Activated T-helper 1 cell treated with Interleukin-2 at 50 U/mL for 16 hours (primary cell): Measurements from ENCODE around the gene NDP.

ENCODE experiments used
- DNase-seq: peaks from one replicate; pipeline ENCODE4 v3.0.0-alpha.2; 2020; ENCODE audit warnings: low read depth

NDP gene

DNA sequence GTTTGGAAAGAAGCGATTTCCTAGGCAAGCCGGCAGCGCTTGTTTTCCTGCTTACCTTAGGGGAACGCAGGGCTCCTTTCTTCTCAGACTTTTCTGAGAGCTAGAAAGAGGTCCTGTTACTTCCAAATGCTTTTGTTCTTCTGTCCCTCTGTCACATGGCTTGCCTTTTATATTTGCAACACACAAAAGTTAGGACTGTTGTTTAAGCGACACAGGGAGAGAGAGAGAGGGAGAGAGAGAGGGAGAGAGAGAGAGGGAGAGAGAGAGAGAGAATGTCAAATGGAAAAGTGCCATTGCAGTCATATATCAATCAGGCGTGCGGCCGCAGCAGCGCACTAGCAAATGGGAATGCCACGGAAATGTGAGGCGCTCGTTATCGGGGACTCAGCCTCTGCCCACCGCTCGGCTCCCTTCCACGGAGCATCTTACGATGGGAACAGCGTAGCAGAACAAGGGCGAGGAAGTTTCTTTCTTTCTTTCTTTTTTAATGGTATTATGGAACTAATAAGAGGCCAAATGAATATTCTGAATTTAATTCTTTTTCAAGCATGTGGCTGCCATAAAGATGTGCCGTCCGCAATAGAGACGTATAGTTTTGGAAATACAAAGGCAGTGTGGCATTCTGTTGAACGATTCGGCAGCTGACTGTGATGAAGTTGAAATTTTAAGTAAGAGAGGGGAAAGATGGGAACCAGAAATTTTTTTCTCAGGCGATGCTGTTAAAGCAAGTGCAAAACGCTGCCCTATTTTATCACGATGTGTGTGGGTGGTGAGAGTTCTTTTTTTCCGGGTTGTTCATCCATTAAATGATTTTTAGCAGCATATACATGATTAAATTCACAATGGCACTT, at the start of gene NDP:
Gene NDP (minus strand): TSS at position 142 of the 851 bp plus-strand sequence. CDS start 14,745 bp downstream, outside the sequence.
- no peak for DNase-seq

- no peak for DNase-seq
Measured at GRCh38 chrX:44022964-44023363, 49.8 kb upstream of the NDP start.

GRCh38 chrX:44020693-44021092, 47.5 kb upstream of the NDP start:
- no peak for DNase-seq

DNA sequence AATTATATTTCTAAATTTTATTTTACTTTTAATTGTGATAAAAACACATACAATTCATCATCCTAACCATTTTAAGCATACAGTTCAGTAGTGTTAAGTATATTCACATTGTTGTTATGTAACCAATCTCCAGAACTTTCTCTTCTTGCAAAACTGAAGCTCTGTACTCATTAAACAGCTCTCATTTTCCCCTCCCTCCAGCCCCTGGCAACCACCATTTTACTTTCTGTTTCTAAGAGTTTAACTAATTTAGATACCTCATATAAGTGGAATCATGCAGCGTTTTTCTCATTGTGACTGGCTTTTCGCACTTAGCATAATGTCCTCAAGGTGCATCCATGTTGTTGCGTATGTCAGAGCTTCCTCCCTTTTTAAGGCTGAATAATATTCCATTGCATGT, 46.7 kb upstream of the NDP start:
- DNase-seq, result no peak

DNA sequence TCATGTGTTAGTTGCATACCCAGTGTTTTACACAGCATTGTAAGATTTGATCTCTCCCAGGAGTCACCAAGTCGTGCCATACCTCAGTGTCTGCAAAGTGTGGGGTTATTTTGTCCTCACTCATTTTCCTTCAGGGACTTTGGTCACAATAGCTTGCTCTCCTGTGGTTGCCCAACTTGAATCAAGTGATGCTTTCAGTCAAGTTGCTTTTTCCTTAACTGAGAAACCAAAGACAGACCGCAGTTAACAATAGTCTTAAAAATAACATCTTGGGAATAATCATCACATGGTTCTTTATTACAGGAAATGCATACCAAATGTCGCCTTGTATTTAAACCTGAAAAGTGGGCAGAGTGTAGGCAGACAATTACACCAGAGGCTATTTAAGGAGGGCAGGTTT, 44.5 kb upstream of the NDP start:
- no peak for DNase-seq

GRCh38 chrX:44016906-44017305, 43.7 kb upstream of the NDP start:
- DNase-seq, result no peak

GRCh38 chrX:44012484-44013096, 39.4 kb upstream of the NDP start:
- DNase-seq, result no peak

DNA sequence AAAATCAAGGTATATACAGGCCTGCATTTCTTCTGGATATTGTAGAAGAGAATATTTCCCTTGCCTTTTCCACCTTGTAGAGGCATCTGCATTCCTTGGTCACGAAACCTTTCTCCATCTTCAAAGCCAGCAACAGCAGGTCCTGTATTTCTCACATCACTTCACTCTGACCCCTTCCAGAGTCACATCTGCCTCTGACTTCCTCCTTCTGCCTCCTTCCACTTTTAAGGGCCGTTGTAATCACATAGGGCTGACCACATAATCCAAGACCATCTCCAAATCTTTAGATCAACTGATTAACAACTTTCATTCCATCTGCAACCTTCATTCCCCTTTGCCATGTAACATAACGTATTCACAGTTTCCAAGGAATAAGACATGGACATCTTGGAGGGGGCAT, 38.3 kb upstream of the NDP start:
- DNase-seq, result no peak

DNA sequence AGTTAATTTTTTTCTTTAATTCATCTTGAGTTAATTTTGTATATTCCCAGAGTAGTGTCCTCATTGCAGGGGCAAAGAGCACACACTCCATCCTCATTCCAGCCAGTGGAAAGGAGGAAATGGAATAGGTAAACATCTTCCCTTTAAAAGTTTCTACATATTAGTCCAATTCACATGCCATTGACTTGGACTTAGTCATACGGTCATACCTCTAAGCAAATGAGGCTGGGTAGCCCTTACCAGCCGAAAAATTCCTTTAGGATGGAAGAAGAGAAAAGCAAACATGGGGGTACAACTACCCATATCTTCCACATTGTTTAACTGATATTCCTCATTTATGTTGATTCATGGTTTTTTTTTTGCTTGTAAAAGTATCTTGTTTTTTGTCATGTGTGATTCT, 37.4 kb upstream of the NDP start:
- DNase-seq, result no peak

DNA sequence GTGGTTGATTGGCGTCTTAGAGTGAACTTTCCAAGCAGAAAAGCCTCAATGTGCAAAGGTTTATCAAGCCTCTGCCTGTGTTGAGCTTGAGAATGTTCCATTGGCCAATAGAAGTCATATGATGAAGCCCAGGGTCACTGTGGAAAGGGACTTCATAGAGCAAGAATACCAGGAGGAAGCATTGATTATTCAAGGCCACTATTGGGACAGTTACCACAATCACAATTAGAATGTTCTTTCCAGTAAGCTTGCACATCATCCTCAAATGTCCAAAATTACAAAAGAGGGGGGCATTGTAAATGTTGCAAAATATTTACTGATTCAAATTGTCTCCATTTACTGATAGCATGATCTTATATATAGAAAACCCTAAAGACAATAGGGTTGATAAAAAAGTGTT, 32.9 kb upstream of the NDP start:
- no peak for DNase-seq

DNA sequence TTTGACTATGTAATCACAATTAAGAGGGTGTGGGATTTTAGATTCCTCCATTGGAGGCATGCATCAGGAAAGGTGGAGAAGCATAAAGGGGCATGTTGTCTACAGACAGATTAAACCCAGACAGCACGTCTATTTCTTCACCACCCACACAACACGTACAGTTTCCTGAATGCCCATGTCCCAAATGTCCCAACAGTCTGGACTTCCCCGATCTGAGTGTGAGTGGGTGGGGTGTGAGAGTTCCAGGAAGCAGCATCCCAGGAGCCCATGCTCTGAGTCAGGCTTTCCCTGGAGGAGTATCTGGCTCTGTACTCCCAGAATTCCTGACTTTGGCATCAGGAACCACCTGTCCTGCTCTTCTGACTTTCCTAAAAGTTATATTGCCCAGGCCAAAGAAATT, 30.8 kb upstream of the NDP start:
- no peak for DNase-seq

DNA sequence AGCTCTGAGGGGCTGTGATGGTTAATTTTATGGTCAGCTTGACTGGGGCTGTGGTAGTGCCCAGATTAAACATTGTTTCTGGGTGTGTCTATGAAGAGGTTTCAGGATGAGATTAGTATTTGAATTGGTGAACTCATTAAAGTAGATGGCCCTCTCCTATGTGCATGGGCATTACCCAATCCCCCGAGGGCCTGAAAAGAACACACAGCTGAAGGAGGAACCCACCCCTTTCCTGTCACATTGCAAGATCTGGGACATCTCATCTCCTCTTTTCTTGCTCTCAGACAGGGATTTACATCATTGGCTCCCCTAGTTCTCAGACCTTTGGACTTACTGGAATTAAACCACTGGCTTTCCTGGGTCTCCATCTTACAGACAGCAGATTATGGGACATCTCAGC, 29.4 kb upstream of the NDP start:
- no peak for DNase-seq

DNA sequence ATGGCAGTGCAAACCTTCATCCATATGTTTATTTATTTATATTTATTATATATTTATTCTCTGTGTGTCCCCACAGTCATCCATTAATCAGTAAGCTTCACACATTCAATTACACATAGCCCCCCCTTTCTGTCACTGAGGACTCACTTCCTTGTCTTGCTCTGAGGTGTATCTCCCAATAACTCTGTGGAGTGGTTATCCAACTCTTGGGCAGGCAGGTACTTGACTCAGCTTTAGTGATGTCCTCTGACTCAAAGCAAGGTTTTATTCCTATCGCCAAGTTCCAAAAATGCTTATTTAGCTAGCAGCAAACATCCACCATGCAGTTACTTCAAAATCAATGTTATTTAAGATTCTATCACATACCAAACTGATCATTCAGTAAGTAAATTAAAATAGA, 25.2 kb upstream of the NDP start:
- no peak for DNase-seq

DNA sequence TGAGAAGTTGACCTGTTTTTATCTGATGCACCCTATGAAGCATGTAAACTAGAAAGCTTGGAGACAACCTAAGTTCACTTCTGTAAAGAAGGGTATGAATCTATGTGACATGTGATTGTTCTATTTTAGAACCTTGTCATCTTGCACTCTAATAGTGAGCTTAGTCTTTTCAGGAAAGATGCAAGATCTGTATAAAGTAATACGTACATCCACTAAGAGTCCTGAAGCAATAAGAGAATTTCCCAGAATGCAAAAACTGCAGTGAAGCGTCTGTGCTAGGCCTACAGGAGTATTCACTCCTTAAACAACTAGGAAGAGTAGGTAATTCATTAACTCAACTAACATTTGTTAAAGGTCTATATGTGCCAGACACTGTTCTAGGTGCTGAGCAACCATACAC, 23.3 kb upstream of the NDP start:
- DNase-seq, result no peak

- no peak for DNase-seq
Measured at GRCh38 chrX:43986083-43986482, 12.9 kb upstream of the NDP start.

- DNase-seq, result no peak
Measured at GRCh38 chrX:43985511-43985910, 12.3 kb upstream of the NDP start.

DNA sequence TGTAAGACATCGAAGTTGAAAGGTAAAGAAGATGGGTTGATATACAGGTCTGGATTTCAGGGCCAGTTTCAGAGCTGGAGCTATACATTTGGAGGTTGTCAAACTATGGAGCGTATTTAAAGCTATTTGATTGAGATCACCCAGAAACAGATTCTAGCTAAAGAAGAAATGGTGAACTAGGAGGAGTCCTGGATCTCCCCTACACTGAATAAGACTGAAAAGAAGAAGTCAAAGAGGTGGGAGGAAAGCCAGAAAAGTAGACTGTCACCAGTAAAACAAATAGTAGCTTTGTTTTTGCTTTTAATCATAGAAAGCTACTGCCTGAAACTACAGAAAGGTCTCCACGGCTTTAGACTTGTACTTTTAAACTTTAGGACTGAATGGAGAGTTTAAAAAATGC, 5.0 kb upstream of the NDP start:
- DNase-seq, result no peak

- no peak for DNase-seq
Measured at GRCh38 chrX:43976205-43976604, 3.0 kb upstream of the NDP start.

DNA sequence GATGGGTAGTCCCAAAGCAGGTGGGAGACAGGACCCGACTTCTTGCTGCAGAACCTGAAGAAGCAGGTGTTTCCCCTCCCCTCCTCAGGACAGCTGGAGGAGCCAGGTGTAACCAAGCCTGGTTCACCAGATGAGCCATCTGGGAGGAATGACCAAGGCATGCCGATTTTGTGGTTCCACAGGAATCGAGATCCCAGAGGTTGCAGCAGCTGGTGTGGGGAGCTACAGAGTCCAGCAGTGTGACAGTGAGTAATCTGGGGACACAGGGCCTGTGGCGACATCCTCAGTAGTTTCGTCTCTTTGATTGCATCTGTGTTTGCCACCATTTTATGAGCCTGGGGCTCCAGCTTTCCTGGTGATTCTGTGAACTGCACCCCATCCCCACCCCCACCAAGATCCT, 2.6 kb upstream of the NDP start:
- no peak for DNase-seq

- DNase-seq, result no peak
Measured at GRCh38 chrX:43974741-43975465, 1.7 kb upstream of the NDP start.

GRCh38 chrX:43974100-43974475, 898 bp upstream of the NDP start:
- DNase-seq, result no peak

- no peak for DNase-seq
Measured at GRCh38 chrX:43971966-43972961, 926 bp downstream of the NDP start.
